ACC112 (cell line): ENCODE data around the gene VEZT.
A peak's percentile ranks its signal among the peaks of the same experiment; 100 is the strongest.

Experiments
- H2AFZ ChIP-seq: fragments of 200-600 bp; sonication (generic); one replicate; pipeline ENCODE4 v1.6.0; 2017; ENCODE audit warnings: antibody characterized with exemption, low read length; ENCODE audit not compliant: unreplicated experiment
- H3K27ac ChIP-seq: fragments of 200-600 bp; sonication (generic); 2 replicates; pipeline ENCODE4 v1.5.1; 2014; ENCODE audit warnings: low read depth, mild to moderate bottlenecking, antibody characterized with exemption, low read length, moderate library complexity
- H3K27me3 ChIP-seq: fragments of 200-600 bp; sonication (generic); 2 replicates; pipeline ENCODE4 v1.6.1; 2014; ENCODE audit warnings: mild to moderate bottlenecking, antibody characterized with exemption, low read length, moderate library complexity, mixed read lengths; ENCODE audit not compliant: insufficient read depth
- H3K36me3 ChIP-seq: fragments of 200-600 bp; sonication (generic); 2 replicates; pipeline ENCODE4 v1.6.1; 2016; ENCODE audit warnings: mild to moderate bottlenecking, antibody characterized with exemption, low read length, moderate library complexity, mixed read lengths; ENCODE audit not compliant: insufficient read depth
- H3K4me1 ChIP-seq: fragments of 200-600 bp; sonication (generic); one replicate; pipeline ENCODE4 v1.6.1; 2016; ENCODE audit warnings: low read length, mixed read lengths; ENCODE audit not compliant: insufficient read depth, unreplicated experiment, control insufficient read depth
- H3K4me3 ChIP-seq: fragments of 200-600 bp; sonication (generic); 2 replicates; pipeline ENCODE4 v1.5.1; 2014; ENCODE audit warnings: mild to moderate bottlenecking, low read depth, low read length
- H3K79me2 ChIP-seq: fragments of 200-600 bp; sonication (generic); one replicate; pipeline ENCODE4 v1.6.0; 2016; ENCODE audit warnings: low read length; ENCODE audit not compliant: control insufficient read depth, unreplicated experiment, insufficient read depth

Gene VEZT

DNA sequence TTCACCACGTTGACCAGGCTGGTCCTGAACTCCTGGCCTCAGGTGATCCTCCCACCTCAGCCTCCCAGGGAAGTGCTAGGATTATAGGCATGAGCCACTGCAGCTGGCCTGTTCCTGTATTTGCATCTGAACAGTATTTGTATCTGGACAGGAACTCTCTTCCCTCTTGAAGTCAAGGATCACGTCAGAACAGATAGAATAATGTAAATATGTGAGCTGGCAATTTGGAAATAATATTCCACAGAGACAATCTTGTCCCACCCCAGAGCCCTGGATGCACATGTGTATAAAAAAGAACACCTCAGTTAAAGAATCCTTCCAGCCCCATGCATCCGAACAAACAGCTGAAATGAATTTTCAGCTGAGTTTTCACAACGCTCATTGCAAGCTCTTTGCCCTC, 118.3 kb downstream of the VEZT start:
- peak overlapping the region; percentile 54 for H2AFZ ChIP-seq
- H3K27ac ChIP-seq = no peak overlapping the region
- peak overlapping the region; percentile 3; the same call in 1 of the 2 replicates for H3K4me3 ChIP-seq
- no peaks in the 10 kb centered on the region for H3K36me3 ChIP-seq
- H3K4me1 ChIP-seq = peaks cover 17% of the 10 kb centered on the region
- H3K27me3 ChIP-seq = no peaks in the 10 kb centered on the region
- H3K79me2 ChIP-seq = no peaks in the 10 kb centered on the region

DNA sequence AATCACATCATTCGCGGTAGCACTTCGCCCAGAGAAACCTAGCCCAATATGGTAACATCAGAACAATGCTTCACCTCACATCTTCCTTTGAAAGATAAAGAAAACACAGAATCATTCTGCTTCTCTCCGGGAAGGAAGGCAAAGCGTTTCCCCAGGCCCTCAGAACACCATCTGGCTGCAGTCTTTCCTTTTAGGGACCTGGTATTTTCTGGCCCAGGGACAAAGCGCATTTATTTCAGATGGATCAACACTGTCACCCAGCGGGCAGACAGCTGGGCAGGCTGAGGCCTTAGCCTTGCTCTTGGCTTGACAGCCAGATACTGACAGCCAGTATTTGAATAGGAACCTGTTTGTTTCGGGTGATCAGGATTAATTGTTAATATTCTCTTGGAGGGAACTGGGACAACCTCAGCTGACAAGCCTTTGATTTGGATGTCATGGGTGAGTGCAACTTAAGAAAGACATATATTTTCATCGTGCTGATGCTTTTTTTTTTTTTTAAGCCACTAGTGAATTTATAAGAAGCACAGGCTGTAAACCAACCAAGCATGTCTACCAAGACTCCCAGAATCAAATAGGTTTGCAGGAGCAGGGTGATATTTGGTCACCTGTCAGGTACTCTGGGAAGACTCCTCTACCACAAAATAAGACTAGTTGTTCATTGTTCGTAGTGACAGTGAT, 118.9 kb downstream of the VEZT start:
- peak overlapping the region; percentile 3; the same call in 1 of the 2 replicates for H3K4me3 ChIP-seq
- no peak overlapping the region for H3K27ac ChIP-seq
- peaks cover 17% of the 10 kb centered on the region for H3K4me1 ChIP-seq
- H3K79me2 ChIP-seq = no peaks in the 10 kb centered on the region
- H2AFZ ChIP-seq = peak overlapping the region; percentile 54
- H3K27me3 ChIP-seq = no peaks in the 10 kb centered on the region
- no peaks in the 10 kb centered on the region for H3K36me3 ChIP-seq

- Histone ChIP-seq H3K27ac (no peak overlapping the region), H3K36me3 (no peaks in the 10 kb centered on the region), H3K79me2 (no peaks in the 10 kb centered on the region), H2AFZ (no peak overlapping the region), H3K4me1 (peaks cover 17% of the 10 kb centered on the region), H3K4me3 (no peak overlapping the region), H3K27me3 (no peaks in the 10 kb centered on the region)
Measured at GRCh38 chr12:95337146-95337545, 119.5 kb downstream of the VEZT start.

GRCh38 chr12:95339086-95339788, 121.6 kb downstream of the VEZT start:
- Histone ChIP-seq H3K4me3 (no peak overlapping the region), H3K4me1 (peaks cover 17% of the 10 kb centered on the region), H3K79me2 (no peaks in the 10 kb centered on the region), H3K27me3 (no peaks in the 10 kb centered on the region), H3K36me3 (no peaks in the 10 kb centered on the region), H2AFZ (no peak overlapping the region), H3K27ac (no peak overlapping the region)

GRCh38 chr12:95342008-95342407, 124.4 kb downstream of the VEZT start:
- H2AFZ ChIP-seq = no peak overlapping the region
- no peaks in the 10 kb centered on the region for H3K36me3 ChIP-seq

DNA sequence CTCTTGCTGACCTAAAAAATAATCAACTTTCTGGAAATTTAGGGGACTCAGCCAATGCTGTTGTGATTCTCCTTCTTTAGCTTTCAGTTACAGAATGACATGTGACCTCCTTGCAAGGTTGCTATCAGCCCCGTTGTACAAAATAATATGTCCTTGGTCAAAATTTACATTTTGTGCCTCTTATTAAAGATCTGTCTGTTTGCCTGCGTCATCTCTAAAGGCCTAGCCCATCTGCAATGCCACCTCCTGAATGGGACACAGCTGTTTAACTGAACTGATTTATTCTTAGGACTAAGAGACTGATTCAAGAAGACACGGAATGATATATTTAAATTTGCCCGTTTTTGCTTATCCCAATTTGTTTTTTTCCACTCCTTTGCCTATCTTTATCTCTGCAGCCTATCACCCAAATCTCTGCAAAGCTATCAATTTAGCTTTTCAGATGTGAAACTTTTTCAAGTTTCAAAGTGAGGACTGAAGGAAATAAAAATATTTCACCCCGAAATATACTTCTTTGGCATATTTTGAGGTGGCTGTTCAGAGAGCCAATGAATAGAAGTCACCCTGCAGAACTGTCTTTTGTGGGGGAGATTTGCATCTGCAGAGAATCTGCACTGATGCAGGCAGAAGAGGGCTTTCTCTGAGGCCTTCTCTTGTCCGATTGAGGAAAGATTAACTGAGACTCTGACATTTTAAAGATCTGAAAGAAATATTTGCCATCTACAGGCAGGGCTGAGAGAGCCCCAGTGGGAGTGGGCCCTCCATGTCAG, 126.0 kb downstream of the VEZT start:
- no peaks in the 10 kb centered on the region for H3K27me3 ChIP-seq

More at GRCh38 chr12:95342008-95342407, 124.4 kb downstream of the VEZT start:
- Histone ChIP-seq H3K79me2 (no peaks in the 10 kb centered on the region), H3K27me3 (no peaks in the 10 kb centered on the region), H3K27ac (no peak overlapping the region), H3K4me1 (peaks cover 8% of the 10 kb centered on the region), H3K4me3 (no peak overlapping the region)

DNA sequence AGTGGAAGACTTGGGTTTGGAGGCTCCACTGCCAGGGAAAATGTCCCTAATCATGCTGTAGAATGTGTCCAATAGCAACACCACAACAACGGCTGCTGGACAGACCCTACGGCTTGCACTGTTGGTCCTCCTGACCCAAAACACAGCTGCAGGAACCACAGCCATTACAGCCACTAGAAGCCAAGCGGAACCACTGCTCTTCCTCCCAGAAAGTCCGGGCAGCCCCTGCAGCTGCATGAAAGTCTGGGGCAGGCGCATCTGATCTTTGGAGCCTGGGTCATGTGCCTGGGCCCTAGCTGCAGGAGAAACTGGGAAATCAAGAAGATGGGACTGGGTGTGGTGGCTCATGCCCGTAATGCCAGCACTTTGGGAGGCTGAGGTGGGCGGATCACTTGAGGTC, 131.7 kb downstream of the VEZT start:
- no peaks in the 10 kb centered on the region for H3K36me3 ChIP-seq
- no peaks in the 10 kb centered on the region for H3K79me2 ChIP-seq
- H2AFZ ChIP-seq = no peak overlapping the region
- no peak overlapping the region for H3K27ac ChIP-seq
- H3K27me3 ChIP-seq = no peaks in the 10 kb centered on the region
- H3K4me1 ChIP-seq = no peaks in the 10 kb centered on the region
- H3K4me3 ChIP-seq = no peak overlapping the region

More for the DNA sequence above, 126.0 kb downstream of the VEZT start:
- H3K79me2 ChIP-seq = no peaks in the 10 kb centered on the region
- H3K27ac ChIP-seq = no peak overlapping the region
- H3K4me1 ChIP-seq = peaks cover 8% of the 10 kb centered on the region
- H2AFZ ChIP-seq = no peak overlapping the region
- H3K4me3 ChIP-seq = no peak overlapping the region
- H3K36me3 ChIP-seq = no peaks in the 10 kb centered on the region

DNA sequence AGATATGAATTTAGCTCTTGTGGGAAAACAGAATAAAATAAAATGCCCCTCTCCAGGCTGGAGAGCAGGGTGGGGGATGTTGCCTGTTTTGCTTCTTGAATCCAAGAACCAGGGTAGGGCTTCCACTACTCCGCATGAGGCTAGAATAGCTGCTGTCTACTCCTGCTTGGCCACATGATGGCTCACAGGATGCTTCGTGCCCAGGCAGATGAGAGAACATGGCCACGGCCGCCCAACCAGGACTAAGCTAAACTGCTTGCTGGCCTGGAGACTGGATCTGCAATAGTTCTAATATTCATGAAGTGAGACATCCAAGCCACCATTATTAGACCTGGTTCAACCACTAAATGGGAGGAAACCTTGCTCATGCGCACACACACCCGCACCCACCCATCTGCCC, 134.1 kb downstream of the VEZT start:
- no peaks in the 10 kb centered on the region for H3K4me1 ChIP-seq
- no peaks in the 10 kb centered on the region for H3K79me2 ChIP-seq
- no peaks in the 10 kb centered on the region; the same call in 1 of the 2 replicates for H3K27me3 ChIP-seq
- H3K27ac ChIP-seq = no peak overlapping the region
- no peak overlapping the region for H2AFZ ChIP-seq
- no peaks in the 10 kb centered on the region for H3K36me3 ChIP-seq
- no peak overlapping the region for H3K4me3 ChIP-seq
